Ramos (cell line): ENCODE data around the gene PLIN5.
"Not testable (repeated sequence)": the region's sequence is repeated elsewhere in the genome, so short reads cannot be mapped to it uniquely, and the experiment has no call there.

Experiments
- in situ Hi-C: fragments of 300-500 bp; cut with MboI; formaldehyde crosslinking; loops from one replicate; pipeline ENCODE4 v1.14.3; 2022; ENCODE audit warnings: low sequenced_read_pairs; ENCODE audit not compliant: unreplicated experiment

The PLIN5 gene

GRCh38 chr19:4570916-4571304 is 35.9 kb upstream of the PLIN5 start:
- in situ Hi-C loops: loop anchor here (10.0 kb wide), 1 partner anchor 234 kb away; no protein-coding TSS in a partner anchor

DNA sequence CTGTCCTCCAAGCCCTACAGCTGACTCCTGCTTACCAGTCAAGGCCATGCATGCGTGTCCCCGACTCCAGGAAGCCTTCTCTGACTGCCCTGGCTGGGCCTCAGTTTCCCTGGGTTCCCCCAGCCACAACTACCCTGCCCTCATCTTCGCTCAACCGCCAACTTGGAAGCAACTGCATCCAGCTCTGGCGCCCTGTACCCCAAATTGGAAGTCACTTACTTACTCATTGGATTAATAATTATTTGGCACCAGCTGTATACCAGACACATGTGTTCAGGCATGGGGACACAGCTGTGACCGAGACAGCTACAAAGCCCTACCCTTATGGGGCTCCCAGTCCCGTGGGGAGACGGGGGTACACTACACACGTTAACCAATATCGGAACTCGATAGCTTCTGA is 35.4 kb upstream of the PLIN5 start:
- in situ Hi-C loops: loop anchor here (10.0 kb wide), 1 partner anchor 234 kb away; no protein-coding TSS in a partner anchor

GRCh38 chr19:4568886-4569285 is 33.9 kb upstream of the PLIN5 start:
- in situ Hi-C loops: no loop called here

- in situ Hi-C loops: no loop called here
Measured at GRCh38 chr19:4567584-4568071, 32.6 kb upstream of the PLIN5 start.

GRCh38 chr19:4566402-4567051 is 31.5 kb upstream of the PLIN5 start:
- in situ Hi-C loops: no loop called here

DNA sequence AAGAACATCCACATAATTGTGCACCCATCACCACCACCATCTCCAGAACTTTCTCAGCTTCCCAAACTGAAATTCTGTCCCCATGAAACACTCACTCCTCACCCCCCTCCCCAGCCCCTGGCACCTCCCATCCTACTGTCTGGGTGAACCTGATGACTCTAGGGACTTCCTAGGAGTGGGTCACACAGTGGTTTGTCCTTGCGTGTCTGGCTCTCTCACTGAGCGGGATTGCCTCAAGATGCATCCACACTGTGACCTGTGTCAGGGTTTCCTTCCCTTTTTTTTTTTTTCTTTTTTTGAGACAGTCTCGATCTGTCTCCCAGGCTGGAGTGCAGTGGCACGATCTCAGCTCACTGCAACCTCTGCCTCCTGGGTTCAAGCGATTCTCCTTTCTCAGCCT is 28.5 kb upstream of the PLIN5 start:
- in situ Hi-C loops: not testable (repeated sequence)

DNA sequence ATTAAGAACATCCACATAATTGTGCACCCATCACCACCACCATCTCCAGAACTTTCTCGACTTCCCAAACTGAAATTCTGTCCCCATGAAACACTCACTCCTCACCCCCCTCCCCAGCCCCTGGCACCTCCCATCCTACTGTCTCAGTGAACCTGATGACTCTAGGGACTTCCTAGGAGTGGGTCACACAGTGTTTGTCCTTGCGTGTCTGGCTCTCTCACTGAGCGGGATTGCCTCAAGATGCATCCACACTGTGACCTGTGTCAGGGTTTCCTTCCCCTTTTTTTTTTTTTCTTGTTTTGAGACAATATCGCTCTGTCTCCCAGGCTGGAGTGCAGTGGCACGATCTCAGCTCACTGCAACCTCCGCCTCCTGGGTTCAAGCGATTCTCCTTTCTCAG is 27.1 kb upstream of the PLIN5 start:
- in situ Hi-C loops: not testable (repeated sequence)

DNA sequence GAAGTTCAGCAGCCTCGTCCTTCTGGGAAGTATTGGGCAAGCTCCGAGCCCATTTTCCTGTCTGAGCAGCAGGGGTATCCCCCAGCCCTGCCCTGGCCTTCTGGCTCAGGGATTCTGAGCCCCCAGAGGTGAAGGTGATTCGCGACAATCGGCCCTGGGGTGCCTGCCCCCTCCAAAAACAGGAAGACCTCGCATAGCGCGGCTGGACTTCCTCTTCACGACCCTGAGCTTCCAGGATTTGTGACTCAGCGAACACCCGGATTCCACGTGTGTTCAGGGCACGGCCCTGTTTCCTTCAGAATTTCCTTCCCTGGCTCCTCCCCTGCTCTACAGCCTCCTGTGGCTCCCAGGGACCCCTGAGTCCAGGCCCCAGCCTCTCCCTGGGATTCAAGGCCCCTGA is 24.5 kb upstream of the PLIN5 start, which contains the start of gene SEMA6B:
Gene SEMA6B (minus strand): TSS at position 116 of the 400 bp plus-strand sequence. CDS start 1,227 bp downstream, outside the sequence.
- in situ Hi-C loops: no loop called here

- in situ Hi-C loops: no loop called here
Measured at GRCh38 chr19:4557971-4558941, 23.2 kb upstream of the PLIN5 start.

- in situ Hi-C loops: no loop called here
Measured at GRCh38 chr19:4557144-4557970, 22.3 kb upstream of the PLIN5 start.

GRCh38 chr19:4556597-4557127 is 21.6 kb upstream of the PLIN5 start:
- in situ Hi-C loops: no loop called here

GRCh38 chr19:4555657-4556561 is 20.9 kb upstream of the PLIN5 start:
- in situ Hi-C loops: no loop called here

GRCh38 chr19:4554717-4555116 is 19.7 kb upstream of the PLIN5 start:
- in situ Hi-C loops: no loop called here

- in situ Hi-C loops: no loop called here
Measured at GRCh38 chr19:4553775-4554174, 18.8 kb upstream of the PLIN5 start.

DNA sequence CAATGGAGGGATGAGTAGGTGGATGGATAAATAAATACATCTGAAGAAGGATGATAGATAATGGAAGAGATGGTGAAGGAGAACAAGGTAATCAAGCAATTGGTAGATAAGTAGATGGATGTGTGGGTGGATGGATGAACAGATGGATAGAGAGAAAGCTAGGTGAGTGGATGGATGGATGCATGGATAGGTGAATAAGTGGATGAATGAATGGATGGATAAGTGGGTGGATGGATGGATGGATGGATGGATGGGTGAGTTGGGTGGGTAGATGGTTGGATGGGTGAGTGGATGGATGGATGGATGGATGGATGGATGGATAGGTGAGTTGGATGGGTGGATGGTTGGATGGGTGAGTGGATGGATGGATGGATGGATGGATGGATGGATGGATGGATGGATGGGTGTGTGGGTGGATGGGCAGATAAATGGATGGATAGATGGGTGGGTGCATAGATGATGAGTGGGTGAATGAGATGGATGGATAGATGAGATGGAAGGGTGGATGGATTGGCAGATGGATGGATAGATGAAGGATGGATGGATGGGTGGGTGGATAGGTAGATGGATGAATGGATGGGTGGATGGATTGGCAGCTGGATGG is 18.2 kb upstream of the PLIN5 start:
- in situ Hi-C loops: no loop called here

- in situ Hi-C loops: no loop called here
Measured at GRCh38 chr19:4552525-4552819, 17.4 kb upstream of the PLIN5 start.

DNA sequence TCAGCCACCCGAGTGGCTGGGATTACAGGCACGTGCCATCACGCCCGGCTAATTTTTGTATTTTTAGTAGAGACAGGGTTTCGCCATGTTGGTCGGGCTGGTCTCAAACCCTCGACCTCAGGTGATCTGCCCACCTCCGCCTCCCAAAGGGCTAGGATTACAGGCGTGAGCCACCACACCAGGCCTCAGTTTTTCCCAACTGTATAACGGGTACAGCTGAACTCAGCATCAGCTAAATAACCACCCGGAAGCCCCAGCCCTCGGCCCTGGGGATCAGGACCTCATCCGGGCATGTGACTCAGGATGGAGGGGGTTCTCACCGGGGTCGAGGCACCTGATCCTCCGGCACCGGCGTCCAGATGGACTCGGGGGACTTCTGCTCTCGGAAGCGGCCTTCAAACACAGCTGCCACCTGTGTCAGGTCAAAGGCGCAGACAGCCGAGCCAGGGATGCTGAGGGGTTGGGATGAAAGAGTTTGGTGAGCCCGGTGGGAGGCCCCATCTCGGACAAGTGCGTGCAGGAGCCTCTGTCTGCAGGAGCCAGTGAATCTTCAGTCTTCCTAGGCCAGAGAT is 15.5 kb upstream of the PLIN5 start:
- in situ Hi-C loops: no loop called here

DNA sequence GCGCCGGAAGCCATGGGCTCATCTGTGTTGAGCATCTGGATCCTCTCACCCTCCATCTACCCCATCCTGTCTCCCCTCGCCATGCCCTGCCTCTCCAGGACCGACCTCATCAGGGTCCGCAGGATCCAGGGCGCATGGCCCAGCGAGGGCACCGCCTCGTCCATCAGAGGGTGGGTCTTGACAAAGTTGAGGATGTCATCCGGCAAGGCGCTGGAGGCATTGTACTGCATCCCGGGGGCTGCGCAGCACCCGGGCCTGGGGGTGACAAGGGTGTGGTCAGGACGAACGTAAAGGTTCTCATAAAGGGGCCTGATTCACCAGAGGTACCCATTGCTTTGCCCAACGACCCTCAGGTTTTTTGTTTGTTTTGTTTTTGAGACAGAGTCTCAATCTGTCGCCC is 15.0 kb upstream of the PLIN5 start:
- in situ Hi-C loops: no loop called here

GRCh38 chr19:4548238-4548584 is 13.2 kb upstream of the PLIN5 start:
- in situ Hi-C loops: no loop called here
